Measurements from ENCODE around the gene NT5DC1.

- no peak for TF ChIP-seq CTCF (IDR thresholded peaks at IDR 0.05)
- no peak for TF ChIP-seq POLR2A (IDR thresholded peaks at IDR 0.05)
Measured at GRCh38 chr6:116291701-116292396, 191.2 kb downstream of the NT5DC1 start.
